WTC11 (cell line): ENCODE results near the gene NEK5.

ENCODE experiments used
- ATF2 ChIP-seq: sonication (generic); formaldehyde crosslinking; IDR thresholded peaks from 2 replicates; pipeline ENCODE4 v1.8.1; 2022; ENCODE audit warnings: low read depth, missing genetic modification reagents, borderline replicate concordance
- ATF3 ChIP-seq: sonication (generic); formaldehyde crosslinking; conservative IDR thresholded peaks from 2 replicates; pipeline ENCODE4 v1.8.1; 2022; ENCODE audit warnings: mild to moderate bottlenecking, missing genetic modification reagents
- CBFB ChIP-seq: sonication (generic); formaldehyde crosslinking; IDR thresholded peaks from 2 replicates; pipeline ENCODE4 v1.8.1; 2022; ENCODE audit warnings: mild to moderate bottlenecking, low read depth, missing genetic modification reagents
- CTCF ChIP-seq: fragments of 200-600 bp; IDR thresholded peaks from 2 replicates; pipeline ENCODE4 v1.8.0; 2022; ENCODE audit warnings: antibody characterized with exemption
- FOXJ3 ChIP-seq: sonication (generic); formaldehyde crosslinking; IDR thresholded peaks from 2 replicates; pipeline ENCODE4 v1.9.0; 2021; ENCODE audit warnings: missing genetic modification reagents, mild to moderate bottlenecking, borderline replicate concordance
- JUN ChIP-seq: sonication (generic); formaldehyde crosslinking; IDR thresholded peaks from 2 replicates; pipeline ENCODE4 v1.8.0; 2023; ENCODE audit warnings: mild to moderate bottlenecking, missing genetic modification reagents
- OVOL2 ChIP-seq: fragments of 250-450 bp; sonication (Bioruptor Pico); IDR thresholded peaks from 2 replicates; pipeline ENCODE4 v1.9.0; 2021; ENCODE audit warnings: mild to moderate bottlenecking, borderline replicate concordance
- RELA ChIP-seq: sonication (generic); formaldehyde crosslinking; IDR thresholded peaks from 2 replicates; pipeline ENCODE4 v1.8.1; 2022; ENCODE audit warnings: missing genetic modification reagents, mild to moderate bottlenecking, borderline replicate concordance
- ZBTB21 ChIP-seq: sonication (generic); formaldehyde crosslinking; IDR thresholded peaks from 2 replicates; pipeline ENCODE4 v1.8.1; 2023; ENCODE audit warnings: mild to moderate bottlenecking, missing genetic modification reagents, borderline replicate concordance
- ZNF423 ChIP-seq: fragments of 250-450 bp; sonication (Bioruptor Pico); IDR thresholded peaks from 2 replicates; pipeline ENCODE4 v2.1.2; 2022; ENCODE audit warnings: mild to moderate bottlenecking, moderate library complexity
- ZSCAN18 ChIP-seq: fragments of 250-450 bp; sonication (Bioruptor Pico); IDR thresholded peaks from 2 replicates; pipeline ENCODE4 v2.1.2; 2022; ENCODE audit warnings: mild to moderate bottlenecking, moderate library complexity

GRCh38 chr13:52061587-52061986, 67.3 kb downstream of the NEK5 start:
- no peak for TF ChIP-seq CTCF
- TF ChIP-seq OVOL2: no peak
- no peak for TF ChIP-seq ZSCAN18
- TF ChIP-seq CBFB (CRISPR knock-in tag): no peak
- no peak for TF ChIP-seq JUN (CRISPR knock-in tag)
- TF ChIP-seq ZBTB21 (CRISPR knock-in tag): no peak
- no peak for TF ChIP-seq FOXJ3
- TF ChIP-seq ATF2: no peak
- TF ChIP-seq ZNF423 (CRISPR knock-in tag): no peak
- no peak for TF ChIP-seq ATF3 (CRISPR knock-in tag)
- TF ChIP-seq RELA (CRISPR knock-in tag): no peak
